ENCODE measurements around the gene CCT6A.
A peak's percentile ranks its signal among the peaks of the same experiment; 100 is the strongest.
"Not testable (repeated sequence)": the region's sequence is repeated elsewhere in the genome, so short reads cannot be mapped to it uniquely, and the experiment has no call there.

Gene CCT6A

GRCh38 chr7:56078196-56078595, 26.6 kb downstream of the CCT6A start:
- Mint-ChIP-seq H3K36me3 (no peaks in the 10 kb centered on the region), H3K27me3 (no peaks in the 10 kb centered on the region), H3K4me1 (ENCODE audit: low read depth) (peaks cover 4% of the 10 kb centered on the region), H3K4me3 (no peak overlapping the region), H3K9me3 (ENCODE audit: low read depth) (no peaks in the 10 kb centered on the region), H3K27ac (no peak overlapping the region)

DNA sequence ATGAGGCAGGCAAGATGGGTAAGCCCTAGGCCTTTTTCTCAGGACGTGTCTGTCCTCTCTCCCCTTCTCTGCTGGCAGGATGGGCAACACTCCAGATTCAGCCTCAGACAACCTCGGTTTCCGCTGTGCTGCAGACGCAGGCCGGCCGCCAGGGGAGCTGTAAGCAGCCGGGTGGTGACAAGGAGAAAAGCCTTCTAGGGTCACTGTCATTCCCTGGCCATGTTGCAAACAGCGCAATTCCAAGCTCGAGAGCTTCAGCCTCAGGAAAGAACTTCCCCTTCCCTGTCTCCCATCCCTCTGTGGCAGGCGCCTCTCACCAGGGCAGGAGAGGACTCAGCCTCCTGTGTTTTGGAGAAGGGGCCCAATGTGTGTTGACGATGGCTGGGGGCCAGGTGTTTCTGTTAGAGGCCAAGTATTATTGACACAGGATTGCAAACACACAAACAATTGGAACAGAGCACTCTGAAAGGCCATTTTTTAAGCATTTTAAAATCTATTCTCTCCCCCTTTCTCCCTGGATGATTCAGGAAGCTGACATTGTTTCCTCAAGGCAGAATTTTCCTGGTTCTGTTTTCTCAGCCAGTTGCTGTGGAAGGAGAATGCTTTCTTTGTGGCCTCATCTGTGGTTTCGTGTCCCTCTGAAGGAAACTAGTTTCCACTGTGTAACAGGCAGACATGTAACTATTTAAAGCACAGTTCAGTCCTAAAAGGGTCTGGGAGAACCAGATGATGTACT, 28.1 kb downstream of the CCT6A start:
- Mint-ChIP-seq H3K4me3 (no peak overlapping the region), H3K36me3 (no peaks in the 10 kb centered on the region), H3K27ac (no peak overlapping the region), H3K9me3 (ENCODE audit: low read depth) (no peaks in the 10 kb centered on the region), H3K27me3 (no peaks in the 10 kb centered on the region), H3K4me1 (ENCODE audit: low read depth) (no peaks in the 10 kb centered on the region)

- not testable (repeated sequence) for H3K4me3 Mint-ChIP-seq; H3K27ac Mint-ChIP-seq; H3K36me3 Mint-ChIP-seq; H3K27me3 Mint-ChIP-seq; H3K9me3 Mint-ChIP-seq (ENCODE audit: low read depth); H3K4me1 Mint-ChIP-seq (ENCODE audit: low read depth)
Measured at GRCh38 chr7:56080726-56081435, 29.3 kb downstream of the CCT6A start.

DNA sequence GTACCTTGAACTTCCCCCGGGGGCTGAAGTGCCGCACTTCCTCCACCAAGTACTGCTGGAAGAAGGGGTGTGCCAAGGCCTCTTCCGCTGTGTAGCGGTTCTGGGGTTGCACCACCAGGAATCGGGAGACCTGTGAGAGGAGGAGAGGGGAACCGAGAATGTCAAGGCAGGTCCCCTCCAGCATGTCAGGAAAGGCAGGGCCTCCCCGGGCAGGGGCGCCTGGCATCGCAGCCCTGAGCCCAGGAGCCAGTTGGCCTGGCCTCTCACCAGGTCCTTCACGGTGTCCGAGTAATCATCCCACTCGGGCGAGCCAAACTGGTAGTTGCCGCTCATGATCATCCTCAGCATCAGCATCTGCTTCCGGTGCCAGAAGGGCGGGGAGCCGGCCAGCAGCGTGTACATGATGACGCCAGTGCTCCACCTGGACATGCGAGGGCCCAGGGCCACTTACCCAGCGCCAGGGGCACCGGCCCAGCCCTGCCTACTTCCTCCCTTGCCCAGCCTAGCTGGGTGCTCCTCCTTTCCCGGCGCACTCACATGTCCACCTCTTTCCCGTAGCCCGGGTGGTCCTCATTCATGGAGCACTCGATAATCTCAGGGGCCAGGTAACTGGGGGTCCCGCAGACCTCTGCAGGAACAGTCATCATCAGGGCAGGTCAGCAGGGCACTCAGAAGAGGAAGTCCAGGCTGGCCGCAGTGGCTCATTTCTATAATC, 30.2 kb downstream of the CCT6A start:
- Mint-ChIP-seq H3K4me3 (no peak overlapping the region), H3K4me1 (ENCODE audit: low read depth) (no peaks in the 10 kb centered on the region), H3K27me3 (no peaks in the 10 kb centered on the region), H3K36me3 (no peaks in the 10 kb centered on the region), H3K9me3 (ENCODE audit: low read depth) (no peaks in the 10 kb centered on the region), H3K27ac (no peak overlapping the region)

- no peaks in the 10 kb centered on the region for H3K4me1 Mint-ChIP-seq (ENCODE audit: low read depth)
- no peaks in the 10 kb centered on the region for H3K9me3 Mint-ChIP-seq (ENCODE audit: low read depth)
- H3K4me3 Mint-ChIP-seq: no peak overlapping the region
- no peak overlapping the region for H3K27ac Mint-ChIP-seq
- H3K36me3 Mint-ChIP-seq: no peaks in the 10 kb centered on the region
- H3K27me3 Mint-ChIP-seq: no peaks in the 10 kb centered on the region
Measured at GRCh38 chr7:56083150-56083785, 31.7 kb downstream of the CCT6A start.

- Mint-ChIP-seq H3K9me3 (ENCODE audit: low read depth) (no peaks in the 10 kb centered on the region), H3K27me3 (no peaks in the 10 kb centered on the region), H3K4me3 (no peak overlapping the region), H3K4me1 (ENCODE audit: low read depth) (no peaks in the 10 kb centered on the region), H3K27ac (no peak overlapping the region), H3K36me3 (no peaks in the 10 kb centered on the region)
Measured at GRCh38 chr7:56086761-56087160, 35.2 kb downstream of the CCT6A start.

- Mint-ChIP-seq H3K27ac (no peak overlapping the region), H3K27me3 (no peaks in the 10 kb centered on the region), H3K36me3 (no peaks in the 10 kb centered on the region), H3K4me1 (ENCODE audit: low read depth) (no peaks in the 10 kb centered on the region), H3K4me3 (no peak overlapping the region), H3K9me3 (ENCODE audit: low read depth) (no peaks in the 10 kb centered on the region)
Measured at GRCh38 chr7:56087445-56087844, 35.9 kb downstream of the CCT6A start.

DNA sequence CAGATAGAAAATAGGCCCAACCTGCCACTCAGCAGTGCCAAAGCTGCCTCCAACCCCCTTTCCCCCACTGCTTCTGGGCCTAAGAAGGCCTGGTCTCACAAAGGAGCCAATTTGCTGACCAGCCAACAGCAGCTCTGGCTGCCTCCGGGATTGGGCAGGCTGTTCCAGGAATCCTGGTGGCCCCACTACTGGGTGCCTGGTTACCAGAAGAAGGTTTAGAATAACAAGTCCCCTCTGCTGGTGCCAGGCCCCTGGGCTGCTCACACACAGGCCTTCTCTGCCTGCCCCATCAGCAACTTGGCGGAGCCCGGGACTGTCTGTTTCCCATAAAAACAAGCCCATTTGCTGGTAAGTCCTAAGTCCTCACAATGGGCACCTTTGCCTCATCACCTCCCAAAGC, 40.0 kb downstream of the CCT6A start:
- H3K27ac Mint-ChIP-seq: no peak overlapping the region

DNA sequence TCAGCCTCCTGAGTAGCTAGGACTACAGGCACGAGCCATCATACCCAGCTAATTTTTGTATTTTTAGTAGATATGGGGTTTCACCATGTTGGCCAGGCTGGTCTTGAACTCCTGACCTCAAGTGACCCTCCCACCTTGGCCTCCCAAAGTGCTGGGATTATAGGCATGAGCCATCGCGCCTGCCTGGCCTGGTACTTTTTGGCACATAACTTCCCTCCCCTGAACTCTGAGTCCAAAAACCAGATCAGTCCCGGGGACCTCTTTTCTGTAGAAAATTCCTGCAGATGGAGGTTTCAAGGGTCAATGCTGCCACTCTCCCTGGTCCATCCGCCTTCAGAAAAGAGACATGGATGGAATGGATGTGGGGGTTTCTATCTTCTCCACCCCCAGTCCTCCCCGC, 40.8 kb downstream of the CCT6A start:
- not testable (repeated sequence) for H3K9me3 Mint-ChIP-seq (ENCODE audit: low read depth); H3K36me3 Mint-ChIP-seq; H3K27me3 Mint-ChIP-seq; H3K4me1 Mint-ChIP-seq (ENCODE audit: low read depth); H3K4me3 Mint-ChIP-seq; H3K27ac Mint-ChIP-seq

More for the DNA sequence above, 40.0 kb downstream of the CCT6A start:
- H3K4me3 Mint-ChIP-seq: no peak overlapping the region
- no peaks in the 10 kb centered on the region for H3K4me1 Mint-ChIP-seq (ENCODE audit: low read depth)
- H3K36me3 Mint-ChIP-seq: peaks cover 2% of the 10 kb centered on the region
- H3K9me3 Mint-ChIP-seq (ENCODE audit: low read depth): no peaks in the 10 kb centered on the region
- H3K27me3 Mint-ChIP-seq: no peaks in the 10 kb centered on the region

DNA sequence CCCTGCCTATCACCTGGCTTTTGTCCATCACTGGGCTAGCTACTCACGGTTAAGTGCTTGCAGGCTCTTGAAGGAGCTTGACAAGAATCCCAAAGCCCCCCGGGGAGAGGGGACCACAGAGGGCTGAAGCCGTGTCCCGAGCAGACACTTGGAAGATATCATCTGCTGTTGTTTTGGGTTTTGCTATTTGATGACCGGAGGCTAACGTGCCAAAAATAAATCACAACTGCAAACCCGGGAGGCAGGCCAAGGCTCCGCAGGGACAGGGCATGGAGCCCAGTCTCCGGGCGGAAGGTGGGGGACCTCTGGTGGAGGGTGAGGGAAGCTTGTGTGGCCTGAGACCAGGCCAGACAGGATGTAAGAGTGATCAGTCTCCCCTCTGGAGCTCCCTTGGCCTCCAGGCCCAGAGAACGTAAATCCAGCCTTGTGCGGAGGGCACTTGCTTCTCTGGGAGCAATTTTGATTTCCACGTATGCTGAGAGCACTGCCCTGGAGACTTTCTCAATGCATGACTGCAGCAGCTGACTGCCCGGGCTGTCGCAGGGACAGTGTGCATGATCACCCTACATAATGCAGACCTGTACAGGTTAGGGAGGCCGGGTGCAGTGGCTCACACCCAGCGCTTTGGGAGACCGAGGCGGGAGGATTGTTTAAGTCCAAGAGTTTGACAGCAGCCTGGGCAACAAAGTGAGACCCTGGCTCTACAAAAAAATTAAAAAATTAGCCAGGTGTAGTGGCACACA, 41.4 kb downstream of the CCT6A start, which contains the start of gene PHKG1:
Gene PHKG1 (minus strand): TSS at position 164 of the 743 bp plus-strand sequence. CDS start 4,011 bp downstream, outside the sequence.
- Mint-ChIP-seq H3K4me3 (no peak within 1 kb of the TSS), H3K4me1 (ENCODE audit: low read depth) (no peaks in the 10 kb centered on the region), H3K27me3 (no peaks in the 10 kb centered on the region), H3K36me3 (peaks cover 2% of the 10 kb centered on the region), H3K9me3 (ENCODE audit: low read depth) (no peaks in the 10 kb centered on the region), H3K27ac (no peak within 1 kb of the TSS)

DNA sequence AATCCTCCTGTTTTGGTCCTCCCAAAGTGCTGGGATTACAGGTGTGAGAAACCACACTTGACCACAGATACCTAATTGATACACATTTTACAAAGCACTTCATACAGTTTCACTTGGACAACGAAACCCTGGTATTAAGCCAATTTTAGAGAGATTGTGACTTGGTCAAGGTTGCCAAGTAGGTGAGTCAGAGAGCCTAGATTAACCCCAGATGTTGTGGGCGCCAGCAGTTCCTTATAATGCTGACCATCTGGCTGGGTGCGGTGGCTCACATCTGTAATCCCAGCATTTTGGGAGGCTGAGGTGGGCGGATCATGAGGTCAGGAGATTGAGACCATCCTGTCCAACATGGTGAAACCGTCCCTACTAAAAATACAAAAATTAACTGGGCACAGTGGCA, 46.1 kb downstream of the CCT6A start:
- no peak overlapping the region for H3K27ac Mint-ChIP-seq
- H3K36me3 Mint-ChIP-seq: peaks cover 6% of the 10 kb centered on the region

DNA sequence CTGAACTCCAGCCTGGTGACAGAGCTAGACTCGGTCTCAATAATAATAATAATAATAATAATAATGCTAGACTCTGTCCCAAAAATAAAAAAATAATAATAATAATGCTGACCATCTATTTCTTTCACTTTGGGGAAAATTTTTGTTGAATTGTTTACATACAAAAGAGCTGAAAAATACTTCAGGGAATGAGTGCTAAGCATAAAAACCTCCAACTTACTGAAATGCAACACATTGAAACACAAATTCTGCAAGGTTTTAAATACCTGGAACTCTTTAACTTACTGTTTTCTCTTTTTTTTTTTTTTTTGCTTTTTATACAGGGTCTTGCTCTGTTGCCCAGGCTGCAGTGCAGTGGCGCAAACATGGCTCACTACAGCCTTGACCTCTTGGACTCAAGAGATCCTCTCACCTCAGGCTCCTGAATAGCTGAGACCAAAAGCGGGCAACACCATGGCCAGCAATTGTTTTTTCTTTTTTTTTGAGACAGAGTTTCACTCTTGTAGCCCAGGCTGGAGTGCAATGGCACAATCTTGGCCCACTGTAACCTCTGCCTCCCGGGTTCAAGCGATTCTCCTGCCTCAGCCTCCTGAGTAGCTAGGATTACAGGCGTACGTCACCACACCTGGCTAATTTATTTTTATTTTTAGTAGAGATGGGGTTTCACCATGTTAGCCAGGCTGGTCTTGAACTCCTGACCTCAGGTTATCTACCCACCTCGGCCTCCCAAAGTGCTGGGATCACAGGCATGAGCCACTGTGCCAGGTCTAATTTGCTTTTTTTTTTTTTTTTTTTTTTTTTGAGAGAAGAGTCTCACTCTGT, 46.8 kb downstream of the CCT6A start:
- H3K4me3 Mint-ChIP-seq; H3K27ac Mint-ChIP-seq; H3K36me3 Mint-ChIP-seq; H3K27me3 Mint-ChIP-seq; H3K9me3 Mint-ChIP-seq (ENCODE audit: low read depth); H3K4me1 Mint-ChIP-seq (ENCODE audit: low read depth): not testable (repeated sequence)

More for the DNA sequence above, 46.1 kb downstream of the CCT6A start:
- Mint-ChIP-seq H3K27me3 (no peaks in the 10 kb centered on the region), H3K4me3 (no peak overlapping the region), H3K9me3 (ENCODE audit: low read depth) (no peaks in the 10 kb centered on the region), H3K4me1 (ENCODE audit: low read depth) (peaks cover 4% of the 10 kb centered on the region)

DNA sequence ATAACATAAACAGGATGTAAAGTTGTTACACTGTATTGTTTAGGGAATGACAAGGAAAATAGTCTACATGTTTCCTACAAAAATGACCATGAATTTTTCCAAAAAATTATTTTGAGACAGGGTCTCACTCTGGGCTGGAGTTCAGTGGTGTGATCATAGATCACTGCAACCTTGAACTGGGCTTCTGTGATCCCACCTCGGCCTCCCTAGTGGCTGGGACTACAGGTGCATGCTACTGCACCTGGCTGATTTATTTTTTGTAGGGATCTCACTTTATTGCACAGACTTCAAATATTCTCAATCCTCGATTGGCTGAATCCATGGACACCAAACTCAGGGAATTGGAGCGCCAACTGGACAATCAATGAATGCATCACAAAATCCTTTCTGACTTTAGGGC, 48.1 kb downstream of the CCT6A start:
- Mint-ChIP-seq H3K4me3 (no peak overlapping the region), H3K27ac (no peak overlapping the region), H3K9me3 (ENCODE audit: low read depth) (no peaks in the 10 kb centered on the region), H3K4me1 (ENCODE audit: low read depth) (peaks cover 15% of the 10 kb centered on the region), H3K36me3 (peaks cover 11% of the 10 kb centered on the region), H3K27me3 (no peaks in the 10 kb centered on the region)

GRCh38 chr7:56104138-56104537, 52.6 kb downstream of the CCT6A start:
- Mint-ChIP-seq H3K4me3 (peak overlapping the region; percentile 13), H3K36me3 (peaks cover 17% of the 10 kb centered on the region)
- H3K27ac Mint-ChIP-seq: not testable (repeated sequence)

More at GRCh38 chr7:56104138-56104537, 52.6 kb downstream of the CCT6A start:
- not testable (repeated sequence) for H3K9me3 Mint-ChIP-seq (ENCODE audit: low read depth); H3K27me3 Mint-ChIP-seq
- peaks cover 44% of the 10 kb centered on the region for H3K4me1 Mint-ChIP-seq (ENCODE audit: low read depth)
